K562 (cell line): Measurements from ENCODE around the gene PSMC1. TPM values are rescaled to one million over a fixed set of nuclear protein-coding genes. Genes with fewer than 3 reads are reported as not detected.

Experiments used
- ATAC-seq: fragments of 200-7000 bp; cut with Tn5 transposase; 3 replicates; pipeline ENCODE4 v1.9.1; 2020; ENCODE audit warnings: moderate library complexity
- BruUV-seq: library from RNA; stranded (reverse); fragments of 400-500 nt; replicated peaks from 2 replicates; lab custom pipeline; 2021; lab: Mats Ljungman, UMichigan
- CTCF ChIA-PET: fragments of 300-600 bp; formaldehyde crosslinking; extraction: SDS; loops from one replicate; lab custom pipeline; 2021; ENCODE audit warnings: low intra/inter-chr PET ratio; lab: Yijun Ruan, JAX
- POLR2A ChIA-PET: fragments of 300-600, 350-650 bp; sonication (Branson Sonifier 250); formaldehyde crosslinking; extraction: SDS; loops from one replicate; lab custom pipeline; 2021; ENCODE audit warnings: antibody characterized with exemption, inconsistent platforms; lab: Yijun Ruan, JAX
- DNase-seq, 4 experiments: peaks; one replicate each; pipeline versions ENCODE4 v3.0.0 to v3.0.0-alpha.2; 2011 to 2018; ENCODE audit warnings: low spot score in 3 of 4, mixed read lengths in 3 of 4; ENCODE audit errors: extremely low read depth in 1 of 4
- FAIRE-seq: peaks from 2 replicates; lab custom pipeline; 2011; peaks lifted over from hg19 to GRCh38; lab: Jason Lieb, UNC
- H2AFZ ChIP-seq: 2 replicates; pipeline ENCODE4 v1.6.0; 2011; ENCODE audit warnings: low read depth, low read length, control low read depth, inconsistent platforms
- H3K27ac ChIP-seq: fragments of 200-600 bp; 3 replicates; pipeline ENCODE4 v1.8.0; 2011; ENCODE audit warnings: low read depth, mild to moderate bottlenecking, control low read depth, inconsistent platforms, low read length, moderate library complexity, mixed read lengths; ENCODE audit errors: extremely low read depth
- H3K27me3 ChIP-seq, 2 experiments: fragments of 300-600 bp in 1 of 2; 2 replicates in 1 of 2; 3 replicates in 1 of 2; pipeline versions ENCODE4 v1.6.0 to v1.8.0; 2011; ENCODE audit warnings: inconsistent platforms in 2 of 2, low read length in 2 of 2, mild to moderate bottlenecking in 1 of 2, mixed read lengths in 1 of 2, moderate library complexity in 1 of 2; ENCODE audit not compliant: control insufficient read depth in 2 of 2, insufficient read depth in 2 of 2
- H3K36me3 ChIP-seq: fragments of 300-600 bp; 3 replicates; pipeline ENCODE4 v1.8.0; 2011; ENCODE audit warnings: mild to moderate bottlenecking, low read length, inconsistent platforms; ENCODE audit not compliant: control insufficient read depth, insufficient read depth
- H3K4me1 ChIP-seq, 2 experiments: fragments of 200-600 bp in 1 of 2; replicated peaks in 1 of 2; 2 replicates in 1 of 2; 3 replicates in 1 of 2; pipeline versions ENCODE4 v1.5.1 to v1.8.0; 2011; ENCODE audit warnings: inconsistent platforms in 2 of 2, low read length in 2 of 2, mild to moderate bottlenecking in 1 of 2, mixed read lengths in 1 of 2, moderate library complexity in 1 of 2; ENCODE audit not compliant: control insufficient read depth in 2 of 2, insufficient read depth in 2 of 2
- H3K4me2 ChIP-seq: 2 replicates; pipeline ENCODE4 v1.6.1; 2011; ENCODE audit warnings: low read length, control low read depth, inconsistent platforms, mixed read lengths; ENCODE audit not compliant: insufficient read depth
- H3K4me3 ChIP-seq: fragments of 200-600 bp; sonication (generic), shearing (Covaris generic); 2 replicates; pipeline ENCODE4 v1.5.1; 2016; ENCODE audit warnings: control low read depth, inconsistent platforms
- H3K79me2 ChIP-seq: fragments of 200-600 bp; 3 replicates; pipeline ENCODE4 v1.8.0; 2011; ENCODE audit warnings: low read length, inconsistent platforms; ENCODE audit not compliant: control insufficient read depth, insufficient read depth
- H3K9ac ChIP-seq, 2 experiments: 2 replicates each; pipeline versions ENCODE4 v1.6.0 to v1.6.1; 2011; ENCODE audit warnings: low read depth in 2 of 2, low read length in 2 of 2, control low read depth in 1 of 2, inconsistent platforms in 1 of 2, mild to moderate bottlenecking in 1 of 2, mixed read lengths in 1 of 2; ENCODE audit not compliant: insufficient read depth in 1 of 2
- H3K9me1 ChIP-seq: one replicate; pipeline ENCODE4 v1.6.0; 2011; ENCODE audit warnings: inconsistent platforms, mild to moderate bottlenecking, low read length, moderate library complexity; ENCODE audit not compliant: control insufficient read depth, insufficient read depth
- H3K9me3 ChIP-seq: replicated peaks from 2 replicates; pipeline ENCODE4 v1.5.1; 2011; ENCODE audit warnings: low read depth, low read length, inconsistent platforms; ENCODE audit not compliant: control insufficient read depth, insufficient read depth
- H4K20me1 ChIP-seq: replicated peaks from 2 replicates; pipeline ENCODE4 v1.6.1; 2011; ENCODE audit warnings: low read length, inconsistent platforms, mixed read lengths; ENCODE audit not compliant: control insufficient read depth, insufficient read depth
- BACH1 ChIP-seq: fragments of 200-800 bp; sonication (Bioruptor generic); IDR thresholded peaks from 2 replicates; pipeline ENCODE4 v1.6.1; 2016; ENCODE audit warnings: missing genetic modification characterization, missing compliant biosample characterization
- BRCA1 ChIP-seq, 2 experiments: fragments of 450-650 bp in 1 of 2; sonication (generic) in 1 of 2; formaldehyde crosslinking in 1 of 2; IDR thresholded peaks; 2 replicates each; pipeline versions ENCODE4 v1.5.0 to v1.6.1; 2017 to 2020; ENCODE audit warnings: mild to moderate bottlenecking in 1 of 2, missing genetic modification reagents in 1 of 2
- CBX3 ChIP-seq, 2 experiments: IDR thresholded peaks; 1 replicate in 1 of 2; 2 replicates in 1 of 2; pipeline ENCODE4 v1.6.1; 2012; ENCODE audit warnings: inconsistent platforms in 2 of 2, low read length in 2 of 2, borderline replicate concordance in 1 of 2, control low read depth in 1 of 2
- CC2D1A ChIP-seq: fragments of 450-650 bp; IDR thresholded peaks from 2 replicates; pipeline ENCODE4 v1.6.1; 2017; ENCODE audit warnings: mild to moderate bottlenecking
- GATAD2B ChIP-seq: fragments of 450-650 bp; IDR thresholded peaks from 2 replicates; pipeline ENCODE4 v1.6.1; 2017; ENCODE audit warnings: mild to moderate bottlenecking, borderline replicate concordance
- KDM5B ChIP-seq: fragments of 200-600 bp; sonication (generic); IDR thresholded peaks from 2 replicates; pipeline ENCODE4 v1.6.1; 2012; ENCODE audit warnings: low read depth, mild to moderate bottlenecking, moderate library complexity, low read length, control low read depth, inconsistent platforms; ENCODE audit not compliant: insufficient replicate concordance
- MTF1 ChIP-seq: fragments of 250-450 bp; sonication (Bioruptor Pico); IDR thresholded peaks from 2 replicates; pipeline ENCODE4 v1.9.0; 2021; ENCODE audit warnings: moderate library complexity, mild to moderate bottlenecking, inconsistent platforms, borderline replicate concordance
- PATZ1 ChIP-seq: fragments of 250-450 bp; sonication (Bioruptor Pico); IDR thresholded peaks from 2 replicates; pipeline ENCODE4 v1.5.0; 2020; ENCODE audit warnings: mild to moderate bottlenecking, borderline replicate concordance
- RFX7 ChIP-seq: fragments of 250-450 bp; sonication (Bioruptor Pico); IDR thresholded peaks from 2 replicates; pipeline ENCODE4 v1.5.1; 2021; ENCODE audit warnings: mild to moderate bottlenecking
- STAT5B ChIP-seq: fragments of 250-450 bp; sonication (Bioruptor Pico); IDR thresholded peaks from 2 replicates; pipeline ENCODE4 v1.8.0; 2021; ENCODE audit warnings: mild to moderate bottlenecking, inconsistent platforms
- ZNF174 ChIP-seq: fragments of 250-450 bp; sonication (Bioruptor Pico); IDR thresholded peaks from 2 replicates; pipeline ENCODE4 v1.4.0; 2020; ENCODE audit warnings: mild to moderate bottlenecking
- ZNF316 ChIP-seq: fragments of 450-650 bp; IDR thresholded peaks from 2 replicates; pipeline ENCODE4 v1.6.1; 2016
- ZNF717 ChIP-seq: fragments of 250-450 bp; sonication (Bioruptor Pico); IDR thresholded peaks from 2 replicates; pipeline ENCODE4 v1.5.0; 2021
- WGBS: fragments of 100-300 bp; shearing (Covaris generic); methylation state at CpG from one replicate; pipeline ENCODE4 v1.1.6; 2016; ENCODE audit warnings: low coverage, mixed read lengths; ENCODE audit not compliant: insufficient coverage; ENCODE audit errors: missing lambda C conversion rate; 5-methylcytosine and 5-hydroxymethylcytosine counted together
- in situ Hi-C: fragments of 300-500 bp; cut with MboI; formaldehyde crosslinking; loops from 4 replicates; pipeline ENCODE4 v1.15.0; 2018; ENCODE audit warnings: inconsistent platforms, mixed read lengths
- intact Hi-C: fragments of 100-400 bp; cut with micrococcal nuclease; formaldehyde crosslinking; loops from 2 replicates; pipeline ENCODE4 v1.14.2; 2022
- polyA plus RNA-seq, 8 experiments: library from polyadenylated mRNA; depleted of rRNA in 4 of 8; stranded (reverse) in 5 of 8; unstranded in 3 of 8; fragments of >200 nt; fragmentation: Nextera tagmentation in 2 of 8; fragmentation: Illumina TruSeq in 1 of 8; extraction: Ambion mirVana in 2 of 8; extraction: Trizol in 1 of 8; gene quantifications; 2 replicates each; pipeline versions ENCODE4 v1.2.1 to v1.2.3, GENCODE V29; 2011 to 2014; ENCODE audit warnings: inconsistent platforms in 1 of 8, missing spikeins in 1 of 8
- total RNA-seq, 7 experiments: library from RNA; depleted of rRNA in 6 of 7; stranded (reverse); fragments of >200 nt in 6 of 7; fragmentation: Illumina TruSeq in 2 of 7; extraction: Trizol in 2 of 7; gene quantifications; 2 replicates each; pipeline versions ENCODE4 v1.2.1 to v1.2.3, GENCODE V29; 2011 to 2021; ENCODE audit warnings: low replicate concordance in 1 of 7
- TF ChIP-seq, protein P1 (sequence below): IDR thresholded peaks from 2 replicates; pipeline ENCODE4 v1.6.1; 2011; ENCODE audit not compliant: insufficient read length; ENCODE audit errors: extremely low read depth

The PSMC1 gene
- total and polyA plus RNA-seq, 9 of the 15 experiments (the other 6 are each of a cell fraction or from before 2014, with no cell fraction given): 87.8 to 276 (median 165) TPM

- FAIRE-seq: no peak
- POLR2A ChIA-PET: no interaction called here
- WGBS: 78% methylated on average over 6 of the region's 6 CpGs
Measured at GRCh38 chr14:90319634-90320541, 63.5 kb downstream of the PSMC1 start.

More at GRCh38 chr14:90319634-90320541, 63.5 kb downstream of the PSMC1 start:
- Histone ChIP-seq H3K9me3 (no peaks in the 10 kb centered on the region), H3K4me1 (no peaks in the 10 kb centered on the region; a peak in 1 of 5 replicates), H3K27ac (no peak overlapping the region), H3K36me3 (peaks cover 19% of the 10 kb centered on the region; the same call in 1 of the 3 replicates), H3K9me1 (no peaks in the 10 kb centered on the region), H4K20me1 (no peaks in the 10 kb centered on the region), H3K4me3 (no peak overlapping the region), H3K27me3 (no peaks in the 10 kb centered on the region), H2AFZ (no peak overlapping the region), H3K9ac (no peak overlapping the region), H3K79me2 (peaks cover 6% of the 10 kb centered on the region; the same call in 2 of the 3 replicates), H3K4me2 (no peak overlapping the region)
- in situ Hi-C loops (no loop called here), intact Hi-C loops (no loop called here)
- CTCF ChIA-PET: no interaction called here
- no TSS peak for BruUV-seq
- TF ChIP-seq CC2D1A (no peak), ZNF316 (no peak), MTF1 (CRISPR knock-in tag) (no peak), GATAD2B (no peak), CBX3 (IDR thresholded peaks at IDR 0.05; ENCODE audit: borderline replicate concordance in 1 of 2, low read length in 2 of 2) (no peak), ZNF717 (CRISPR knock-in tag) (no peak), KDM5B (no peak), PATZ1 (CRISPR knock-in tag) (no peak), RFX7 (CRISPR knock-in tag) (no peak), BRCA1 (IDR thresholded peaks at IDR 0.05) (no peak), BRCA1 (CRISPR knock-in tag; IDR thresholded peaks at IDR 0.05) (no peak), BACH1 (tag) (no peak), STAT5B (no peak), ZNF174 (CRISPR knock-in tag) (no peak)
- TF ChIP-seq, protein P1, sequence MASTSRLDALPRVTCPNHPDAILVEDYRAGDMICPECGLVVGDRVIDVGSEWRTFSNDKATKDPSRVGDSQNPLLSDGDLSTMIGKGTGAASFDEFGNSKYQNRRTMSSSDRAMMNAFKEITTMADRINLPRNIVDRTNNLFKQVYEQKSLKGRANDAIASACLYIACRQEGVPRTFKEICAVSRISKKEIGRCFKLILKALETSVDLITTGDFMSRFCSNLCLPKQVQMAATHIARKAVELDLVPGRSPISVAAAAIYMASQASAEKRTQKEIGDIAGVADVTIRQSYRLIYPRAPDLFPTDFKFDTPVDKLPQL: no peak
- ATAC-seq: no peak
- no peak for DNase-seq
